Endothelial cell of umbilical vein (primary cell): ENCODE data around the gene CCSAP. TPM values are rescaled to one million over a fixed set of nuclear protein-coding genes. Genes with fewer than 3 reads are reported as not detected.

Experiments
- BruUV-seq: library from RNA; stranded (reverse); fragments of 400-500 nt; replicated peaks from 2 replicates; lab custom pipeline; 2021; lab: Mats Ljungman, UMichigan
- CTCF ChIA-PET: fragments of 300-600, 350-600 bp; sonication (Branson Sonifier 250); formaldehyde crosslinking; loops from one replicate; lab custom pipeline; 2021; ENCODE audit warnings: antibody characterized with exemption, inconsistent platforms; lab: Charles Lee
- POLR2A ChIA-PET: fragments of 300-600, 350-600 bp; sonication (Branson Sonifier 250); formaldehyde crosslinking; loops from one replicate; lab custom pipeline; 2021; ENCODE audit warnings: antibody characterized with exemption, inconsistent platforms; lab: Charles Lee
- DNase-seq: peaks from one replicate; pipeline ENCODE4 v3.0.0-alpha.2; 2011; ENCODE audit warnings: low read depth, low spot score
- FAIRE-seq: peaks from 2 replicates; lab custom pipeline; 2011; peaks lifted over from hg19 to GRCh38; lab: Jason Lieb, UNC
- H2AFZ ChIP-seq: 2 replicates; pipeline ENCODE4 v1.6.0; 2012; ENCODE audit warnings: low read depth, low read length, control low read depth, inconsistent platforms
- H3K27ac ChIP-seq: 2 replicates; pipeline ENCODE4 v1.5.1; 2011; ENCODE audit warnings: low read depth, mild to moderate bottlenecking, control low read depth, low read length, moderate library complexity; ENCODE audit not compliant: insufficient read depth
- H3K27me3 ChIP-seq, 2 experiments: 2 replicates each; pipeline versions ENCODE4 v1.6.0 to v1.6.1; 2011; ENCODE audit warnings: low read length in 2 of 2, mixed read lengths in 1 of 2; ENCODE audit not compliant: control insufficient read depth in 2 of 2, insufficient read depth in 2 of 2
- H3K36me3 ChIP-seq, 2 experiments: 2 replicates in 1 of 2; 3 replicates in 1 of 2; pipeline ENCODE4 v1.5.1; 2011; ENCODE audit warnings: low read length in 2 of 2, mild to moderate bottlenecking in 1 of 2, moderate library complexity in 1 of 2; ENCODE audit not compliant: control insufficient read depth in 2 of 2, insufficient read depth in 2 of 2; ENCODE audit errors: extremely low read depth in 1 of 2
- H3K4me1 ChIP-seq: 3 replicates; pipeline ENCODE4 v1.5.1; 2011; ENCODE audit warnings: mild to moderate bottlenecking, low read length; ENCODE audit not compliant: control insufficient read depth, insufficient read depth; ENCODE audit errors: extremely low read depth
- H3K4me2 ChIP-seq: 2 replicates; pipeline ENCODE4 v1.6.1; 2011; ENCODE audit warnings: low read length, control low read depth, mixed read lengths; ENCODE audit not compliant: insufficient read depth
- H3K4me3 ChIP-seq, 3 experiments: fragments of 200-600 bp in 1 of 3; sonication (generic), shearing (Covaris generic) in 1 of 3; replicated peaks in 1 of 3; 2 replicates each; pipeline ENCODE4 v1.5.1; 2011 to 2016; ENCODE audit warnings: control low read depth in 3 of 3, low read length in 3 of 3, mild to moderate bottlenecking in 2 of 3, inconsistent platforms in 1 of 3, low read depth in 1 of 3, moderate library complexity in 1 of 3; ENCODE audit not compliant: insufficient read depth in 1 of 3
- H3K79me2 ChIP-seq: 2 replicates; pipeline ENCODE4 v1.6.0; 2012; ENCODE audit warnings: low read length, inconsistent platforms; ENCODE audit not compliant: control insufficient read depth, insufficient read depth
- H3K9ac ChIP-seq: replicated peaks from 2 replicates; pipeline ENCODE3; 2011; ENCODE audit warnings: low read length, control low read depth; ENCODE audit not compliant: insufficient read depth; ENCODE audit errors: extremely low read depth
- H3K9me1 ChIP-seq: replicated peaks from 3 replicates; pipeline ENCODE4 v1.6.0; 2011; ENCODE audit warnings: mild to moderate bottlenecking, low read length; ENCODE audit not compliant: control insufficient read depth, insufficient read depth; ENCODE audit errors: extremely low read depth
- H3K9me3 ChIP-seq: replicated peaks from 2 replicates; pipeline ENCODE4 v1.5.1; 2012; ENCODE audit warnings: low read length, inconsistent platforms; ENCODE audit not compliant: control insufficient read depth, insufficient read depth
- H4K20me1 ChIP-seq: replicated peaks from 2 replicates; pipeline ENCODE3; 2011; ENCODE audit warnings: mild to moderate bottlenecking, low read length; ENCODE audit not compliant: control insufficient read depth, insufficient read depth; ENCODE audit errors: extremely low read depth
- CTCF ChIP-seq, 2 donors: IDR thresholded peaks; 1 replicate in 1 of 2; 2 replicates in 1 of 2; pipeline ENCODE4 v1.5.1; 2011; ENCODE audit warnings: low read length in 2 of 2, mild to moderate bottlenecking in 2 of 2, moderate library complexity in 2 of 2, control low read depth in 1 of 2, inconsistent platforms in 1 of 2, low read depth in 1 of 2; ENCODE audit not compliant: insufficient read depth in 1 of 2; ENCODE audit errors: extremely low read depth in 1 of 2
- EZH2 ChIP-seq: IDR thresholded peaks from 2 replicates; pipeline ENCODE4 v1.6.1; 2012; ENCODE audit warnings: borderline replicate concordance, low read depth, mild to moderate bottlenecking, moderate library complexity, low read length, inconsistent platforms; ENCODE audit not compliant: severe bottlenecking
- FOS ChIP-seq: IDR thresholded peaks from 2 replicates; pipeline ENCODE4 v1.6.1; 2011; ENCODE audit warnings: mild to moderate bottlenecking, low read length, moderate library complexity, borderline replicate concordance; ENCODE audit not compliant: insufficient read depth
- GATA2 ChIP-seq: IDR thresholded peaks from 2 replicates; pipeline ENCODE4 v1.7.0; 2011; ENCODE audit warnings: low read depth, mild to moderate bottlenecking, moderate library complexity, mixed read lengths, low read length; ENCODE audit not compliant: insufficient read length, insufficient read depth
- JUN ChIP-seq: IDR thresholded peaks from 2 replicates; pipeline ENCODE4 v1.6.1; 2011; ENCODE audit warnings: borderline replicate concordance, low read depth; ENCODE audit not compliant: insufficient read length, insufficient read depth
- MAX ChIP-seq: IDR thresholded peaks from 2 replicates; pipeline ENCODE4 v1.6.1; 2011; ENCODE audit not compliant: insufficient read depth, insufficient read length
- MYC ChIP-seq: IDR thresholded peaks from one replicate; pipeline ENCODE4 v1.6.1; 2011; ENCODE audit warnings: mild to moderate bottlenecking, low read depth, low read length
- POLR2A ChIP-seq: IDR thresholded peaks from 2 replicates; pipeline ENCODE4 v1.6.1; 2012; ENCODE audit warnings: low read depth, mild to moderate bottlenecking, control low read depth, low read length
- POLR2AphosphoS5 ChIP-seq: IDR thresholded peaks from 2 replicates; pipeline ENCODE4 v1.6.1; 2012; ENCODE audit warnings: low read depth, mild to moderate bottlenecking, control low read depth, low read length, moderate library complexity; ENCODE audit not compliant: insufficient read depth
- dilution Hi-C: fragments of 300-500 bp; cut with MboI; formaldehyde crosslinking; loops from one replicate; pipeline ENCODE4 v1.15.0; 2019; ENCODE audit warnings: low sequenced_read_pairs; ENCODE audit not compliant: extremely low pct_ligation_motif_present
- intact Hi-C: fragments of 100-400 bp; cut with micrococcal nuclease; formaldehyde crosslinking; loops from one replicate; pipeline ENCODE4 v1.10.0; 2022
- polyA plus RNA-seq, 4 experiments: library from polyadenylated mRNA; depleted of rRNA in 3 of 4; stranded (reverse) in 3 of 4; unstranded in 1 of 4; fragments of >200 nt; gene quantifications; 2 replicates each; pipeline versions ENCODE4 v1.2.1 to v1.2.3, GENCODE V29; 2011 to 2012; ENCODE audit warnings: missing spikeins in 1 of 4
- total RNA-seq: library from RNA; stranded (reverse); gene quantifications from 2 replicates; pipeline ENCODE4 v1.2.3, GENCODE V29; 2021

Gene CCSAP
- total and polyA plus RNA-seq, 2 donors (not counting 3 experiments of a cell fraction or from before 2014, with no cell fraction given): 1.3 to 5.7 TPM

DNA sequence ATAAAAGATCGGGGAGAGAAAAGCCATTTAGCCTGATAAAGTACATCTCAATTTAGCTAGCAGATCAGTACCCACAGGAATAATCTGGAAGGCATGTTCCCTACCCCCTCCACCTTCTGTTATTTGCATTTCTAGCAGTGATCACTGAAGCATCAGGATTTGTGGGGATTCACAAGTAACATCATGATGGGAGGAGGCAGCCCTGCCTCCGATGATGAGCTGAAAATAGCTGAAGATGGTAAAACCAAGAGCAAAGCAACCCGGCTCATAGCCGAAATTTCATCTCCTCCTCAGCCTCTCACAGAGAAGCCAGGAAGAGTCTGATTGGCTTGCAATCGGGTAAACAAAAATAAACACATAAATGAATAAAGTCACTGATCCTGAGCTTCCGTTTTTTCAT, 2.4 kb downstream of the CCSAP start:
- Histone ChIP-seq H2AFZ (no peak overlapping the region), H3K9ac (no peak overlapping the region), H3K27ac (no peak overlapping the region), H3K9me3 (no peaks in the 10 kb centered on the region), H3K36me3 (no peaks in the 10 kb centered on the region), H4K20me1 (no peaks in the 10 kb centered on the region), H3K79me2 (peaks cover 13% of the 10 kb centered on the region), H3K27me3 (no peaks in the 10 kb centered on the region), H3K9me1 (no peaks in the 10 kb centered on the region), H3K4me2 (no peak overlapping the region), H3K4me3 (no peak overlapping the region), H3K4me1 (peaks cover 11% of the 10 kb centered on the region)
- intact Hi-C loops: loop anchor here (5.0 kb wide), 2 partner anchors 92 to 217 kb away; partner anchors contain the start of genes ABCB10 and ACTA1
- DNase-seq (no peak), FAIRE-seq (no peak)
- ChIA-PET CTCF (interaction anchor here (1.1 kb wide), 1 partner anchor 69 kb away, joined by 3 read pairs; no protein-coding TSS in a partner anchor), POLR2A (no interaction called here)
- BruUV-seq: no TSS peak
- dilution Hi-C loops: no loop called here
- no peak for TF ChIP-seq POLR2A
- TF ChIP-seq EZH2: no peak
- no peak for TF ChIP-seq FOS
- TF ChIP-seq CTCF (IDR thresholded peaks at IDR 0.05; ENCODE audit: extremely low read depth in 1 of 2, insufficient read depth in 1 of 2, low read depth in 1 of 2, low read length in 2 of 2): no peak
- no peak for TF ChIP-seq MYC
- no peak for TF ChIP-seq POLR2AphosphoS5
- TF ChIP-seq JUN: no peak
- TF ChIP-seq GATA2: no peak
- no peak for TF ChIP-seq MAX
